HepG2 (cell line): ENCODE data around the gene HCFC1R1. TPM values are rescaled to one million over a fixed set of nuclear protein-coding genes. Genes with fewer than 3 reads are reported as not detected.

Source experiments
- CBX5 ChIP-seq: sonication (generic); formaldehyde crosslinking; IDR thresholded peaks from 2 replicates; pipeline ENCODE4 v1.4.0; 2020; ENCODE audit warnings: missing genetic modification reagents, borderline replicate concordance
- E2F5 ChIP-seq: sonication (generic); formaldehyde crosslinking; conservative IDR thresholded peaks from 2 replicates; pipeline ENCODE4 v1.4.0; 2020; ENCODE audit warnings: missing genetic modification reagents
- ELF1 ChIP-seq: sonication (generic); formaldehyde crosslinking; IDR thresholded peaks from 2 replicates; pipeline ENCODE4 v1.4.0; 2020; ENCODE audit warnings: missing genetic modification reagents
- GATAD1 ChIP-seq: IDR thresholded peaks from 2 replicates; pipeline ENCODE4 v1.6.1; 2016; ENCODE audit warnings: missing genetic modification reagents, missing compliant biosample characterization
- HMG20B ChIP-seq: conservative IDR thresholded peaks from 2 replicates; pipeline ENCODE4 v1.6.1; 2016; ENCODE audit warnings: missing genetic modification reagents, missing compliant biosample characterization
- IKZF1 ChIP-seq: fragments of 450-650 bp; IDR thresholded peaks from 2 replicates; pipeline ENCODE4 v1.7.1; 2016
- KDM5B ChIP-seq: sonication (generic); formaldehyde crosslinking; IDR thresholded peaks from 2 replicates; pipeline ENCODE4 v1.4.0; 2020; ENCODE audit warnings: missing genetic modification reagents, mild to moderate bottlenecking, borderline replicate concordance
- KLF11 ChIP-seq: IDR thresholded peaks from 2 replicates; pipeline ENCODE4 v1.6.1; 2016; ENCODE audit warnings: missing compliant biosample characterization
- KLF16 ChIP-seq, 2 experiments: sonication (generic) in 1 of 2; formaldehyde crosslinking in 1 of 2; IDR thresholded peaks; 2 replicates each; pipeline versions ENCODE4 v1.6.1 to v1.8.0; 2016 to 2023; ENCODE audit warnings: missing genetic modification reagents in 2 of 2, missing compliant biosample characterization in 1 of 2
- MED1 ChIP-seq: sonication (generic); formaldehyde crosslinking; IDR thresholded peaks from 2 replicates; pipeline ENCODE4 v1.4.0; 2020; ENCODE audit warnings: missing genetic modification reagents
- MEF2D ChIP-seq: sonication (generic); formaldehyde crosslinking; IDR thresholded peaks from 2 replicates; pipeline ENCODE4 v1.5.1; 2020; ENCODE audit warnings: mild to moderate bottlenecking, missing genetic modification reagents
- PPARG ChIP-seq: conservative IDR thresholded peaks from 2 replicates; pipeline ENCODE4 v1.6.1; 2016; ENCODE audit warnings: missing biosample characterization, missing genetic modification reagents
- RARG ChIP-seq: sonication (generic); formaldehyde crosslinking; IDR thresholded peaks from 2 replicates; pipeline ENCODE4 v1.4.0; 2020; ENCODE audit warnings: low read depth, mild to moderate bottlenecking, missing genetic modification reagents
- RFXANK ChIP-seq: IDR thresholded peaks from 2 replicates; pipeline ENCODE4 v1.6.1; 2016
- SRY ChIP-seq: sonication (generic); formaldehyde crosslinking; IDR thresholded peaks from 2 replicates; pipeline ENCODE4 v1.8.0; 2022; ENCODE audit warnings: mild to moderate bottlenecking, missing genetic modification reagents
- TOPORS ChIP-seq: sonication (generic); formaldehyde crosslinking; IDR thresholded peaks from 2 replicates; pipeline ENCODE4 v1.8.0; 2023; ENCODE audit warnings: mild to moderate bottlenecking, missing genetic modification reagents
- XRCC5 ChIP-seq: fragments of 200-400 bp; formaldehyde crosslinking; optimal IDR thresholded peaks from 2 replicates; pipeline ENCODE3; 2017; ENCODE audit warnings: mild to moderate bottlenecking, low read length
- ZMYM3 ChIP-seq: sonication (generic); formaldehyde crosslinking; IDR thresholded peaks from 2 replicates; pipeline ENCODE4 v1.5.1; 2020; ENCODE audit warnings: mild to moderate bottlenecking, missing genetic modification reagents
- ZNF407 ChIP-seq: sonication (generic); formaldehyde crosslinking; IDR thresholded peaks from one replicate; pipeline ENCODE4 v1.5.1; 2020; ENCODE audit warnings: mild to moderate bottlenecking, missing genetic modification reagents; ENCODE audit errors: not compliant biosample characterization
- ZNF709 ChIP-seq: sonication (generic); formaldehyde crosslinking; IDR thresholded peaks from 2 replicates; pipeline ENCODE4 v1.5.0; 2020; ENCODE audit warnings: mild to moderate bottlenecking, missing genetic modification reagents
- ZNF792 ChIP-seq: IDR thresholded peaks from 2 replicates; pipeline ENCODE4 v1.6.1; 2016
- ZSCAN25 ChIP-seq: sonication (generic); formaldehyde crosslinking; IDR thresholded peaks from 2 replicates; pipeline ENCODE4 v1.8.0; 2022; ENCODE audit warnings: mild to moderate bottlenecking, missing genetic modification reagents
- polyA plus RNA-seq, 8 experiments: library from polyadenylated mRNA; depleted of rRNA in 3 of 8; stranded (reverse) in 7 of 8; unstranded in 1 of 8; fragments of >200 nt; fragmentation: Illumina TruSeq in 4 of 8; extraction: Trizol in 4 of 8; gene quantifications; 2 replicates each; pipeline versions ENCODE4 v1.2.1 to v1.2.3, GENCODE V29; 2011 to 2016; ENCODE audit warnings: low read depth in 4 of 8, missing spikeins in 1 of 8, mixed read lengths in 1 of 8; ENCODE audit not compliant: insufficient read depth in 1 of 8
- total RNA-seq, 5 experiments: library from RNA; depleted of rRNA; stranded (reverse); fragments of >200 nt; fragmentation: Illumina TruSeq; extraction: Trizol; gene quantifications; 2 replicates each; pipeline ENCODE4 v1.2.3, GENCODE V29; 2016; ENCODE audit warnings: low read depth in 1 of 5

Gene HCFC1R1
- total and polyA plus RNA-seq, 2 of the 13 experiments (the other 11 are each of a cell fraction or from before 2014, with no cell fraction given) = 13.8 to 16.1 TPM

- TF ChIP-seq ZNF407 (CRISPR knock-in tag) (no peak), KDM5B (CRISPR knock-in tag) (peak; percentile 47; the same call in 1 of the 2 replicates), CBX5 (CRISPR knock-in tag) (peak; percentile 25; the same call in 1 of the 2 replicates), RFXANK (CRISPR knock-in tag) (peak; percentile 67; the same call in 1 of the 2 replicates), MEF2D (CRISPR knock-in tag) (peak; percentile 57; the same call in 1 of the 2 replicates), XRCC5 (peak; percentile 75), ZMYM3 (CRISPR knock-in tag) (peak; percentile 28; the same call in 1 of the 2 replicates), ZSCAN25 (0 out of 2 replicates have a peak, but pooled peaks have one; percentile 22), MED1 (CRISPR knock-in tag) (peak; percentile 68), IKZF1 (no peak), ZNF792 (CRISPR knock-in tag) (peak; percentile 64; the same call in 1 of the 2 replicates), E2F5 (CRISPR knock-in tag) (peak; percentile 75; the same call in 1 of the 2 replicates), GATAD1 (CRISPR knock-in tag) (peak; percentile 71; the same call in 1 of the 2 replicates), ELF1 (CRISPR knock-in tag) (peak; percentile 48; the same call in 1 of the 2 replicates), KLF16 (CRISPR knock-in tag; IDR thresholded peaks at IDR 0.05) (peak in 1 of 2 experiments; percentile 76; a peak in 2 of 4 replicates), RARG (CRISPR knock-in tag) (no peak), KLF11 (0 out of 2 replicates have a peak, but pooled peaks have one; percentile 55), ZNF709 (CRISPR knock-in tag) (no peak), TOPORS (no peak), SRY (CRISPR knock-in tag) (0 out of 2 replicates have a peak, but pooled peaks have one; percentile 44), PPARG (peak; percentile 45; the same call in 1 of the 2 replicates), HMG20B (CRISPR knock-in tag) (peak; percentile 91)
These were observed 20.0 kb downstream of the HCFC1R1 start (continued) for GRCh38 chr16:3003582-3004270.
